Neural crest cell (in vitro differentiated cells): ENCODE data around the gene RNF115. TPM values are rescaled to one million over a fixed set of nuclear protein-coding genes. Genes with fewer than 3 reads are reported as not detected.

Experiments used
- DNase-seq: peaks from one replicate; pipeline ENCODE4 v3.0.0; 2021; ENCODE audit warnings: low read depth, mixed read lengths, low spot score
- H3K27ac Mint-ChIP-seq: one replicate; pipeline ENCODE4 v1.8.0; 2021; ENCODE audit warnings: mild to moderate bottlenecking, mixed read lengths; ENCODE audit not compliant: unreplicated experiment
- H3K27me3 Mint-ChIP-seq: 2 replicates; pipeline ENCODE4 v1.8.0; 2021; ENCODE audit warnings: low read depth, mild to moderate bottlenecking, mixed read lengths
- H3K36me3 Mint-ChIP-seq: 2 replicates; pipeline ENCODE4 v1.8.0; 2021; ENCODE audit warnings: low read depth, mild to moderate bottlenecking, mixed read lengths
- H3K4me1 Mint-ChIP-seq: 2 replicates; pipeline ENCODE4 v1.8.0; 2021; ENCODE audit warnings: mixed read lengths
- H3K4me3 Mint-ChIP-seq: one replicate; pipeline ENCODE4 v1.8.0; 2021; ENCODE audit warnings: mild to moderate bottlenecking, mixed read lengths
- H3K9me3 Mint-ChIP-seq: 2 replicates; pipeline ENCODE4 v1.8.0; 2021; ENCODE audit warnings: mixed read lengths
- CTCF ChIP-seq: fragments of 200-600 bp; sonication (generic); conservative IDR thresholded peaks from 2 replicates; pipeline ENCODE4 v1.5.0; 2021; ENCODE audit warnings: antibody characterized with exemption, mild to moderate bottlenecking
- total RNA-seq: library from RNA; stranded (reverse); gene quantifications from 2 replicates; pipeline ENCODE4 v1.2.1, GENCODE V29; 2021

The RNF115 gene
- total RNA-seq, 1 donor from 2014 or later, result 12.5 TPM

- H3K9me3 Mint-ChIP-seq, result no peaks in the 10 kb centered on the region
- no peak for TF ChIP-seq CTCF
- no peak overlapping the region for H3K4me3 Mint-ChIP-seq
- no peaks in the 10 kb centered on the region for H3K27me3 Mint-ChIP-seq
- peak overlapping the region; percentile 50 for H3K27ac Mint-ChIP-seq
- peaks cover 14% of the 10 kb centered on the region for H3K36me3 Mint-ChIP-seq
- H3K4me1 Mint-ChIP-seq, result peaks cover 9% of the 10 kb centered on the region
- DNase-seq, result no peak
These were observed 72.3 kb downstream of the RNF115 start for GRCh38 chr1:145751491-145752037.

GRCh38 chr1:145750426-145750825 is 73.5 kb downstream of the RNF115 start:
- Mint-ChIP-seq H3K4me3 (no peak overlapping the region), H3K36me3 (peaks cover 11% of the 10 kb centered on the region), H3K27ac (no peak overlapping the region), H3K4me1 (peaks cover 9% of the 10 kb centered on the region), H3K9me3 (no peaks in the 10 kb centered on the region), H3K27me3 (no peaks in the 10 kb centered on the region)
- TF ChIP-seq CTCF, result no peak
- DNase-seq, result no peak

GRCh38 chr1:145747398-145748247 is 76.3 kb downstream of the RNF115 start:
- H3K27ac Mint-ChIP-seq, result no peak overlapping the region
- H3K9me3 Mint-ChIP-seq, result no peaks in the 10 kb centered on the region
- TF ChIP-seq CTCF, result no peak
- no peaks in the 10 kb centered on the region for H3K27me3 Mint-ChIP-seq
- no peak overlapping the region for H3K4me3 Mint-ChIP-seq
- H3K4me1 Mint-ChIP-seq, result peaks cover 9% of the 10 kb centered on the region
- DNase-seq, result no peak
- H3K36me3 Mint-ChIP-seq, result peaks cover 21% of the 10 kb centered on the region

- TF ChIP-seq CTCF, result no peak
- Mint-ChIP-seq H3K27me3 (no peaks in the 10 kb centered on the region), H3K27ac (no peak overlapping the region), H3K4me1 (no peaks in the 10 kb centered on the region), H3K9me3 (no peaks in the 10 kb centered on the region), H3K4me3 (no peak overlapping the region), H3K36me3 (peaks cover 10% of the 10 kb centered on the region)
- DNase-seq, result no peak
These were observed 83.6 kb downstream of the RNF115 start for GRCh38 chr1:145740269-145740668.

- Mint-ChIP-seq H3K27me3 (no peaks in the 10 kb centered on the region), H3K27ac (no peak overlapping the region), H3K4me3 (no peak overlapping the region), H3K9me3 (no peaks in the 10 kb centered on the region), H3K36me3 (no peaks in the 10 kb centered on the region), H3K4me1 (no peaks in the 10 kb centered on the region)
- TF ChIP-seq CTCF, result no peak
- DNase-seq, result no peak
These were observed 87.7 kb downstream of the RNF115 start for GRCh38 chr1:145736191-145736590.
